Neutrophil (primary cell): ENCODE measurements around the gene BMP10.
A peak's percentile ranks its signal among the peaks of the same experiment; 100 is the strongest.

Experiments used
- H3K27ac ChIP-seq: fragments of 200-600 bp; sonication (generic); 2 replicates; pipeline ENCODE4 v1.5.1; 2016; ENCODE audit warnings: mild to moderate bottlenecking, moderate library complexity
- H3K27me3 ChIP-seq: fragments of 200-600 bp; sonication (generic); 2 replicates; pipeline ENCODE4 v1.6.0; 2016; ENCODE audit warnings: mild to moderate bottlenecking
- H3K36me3 ChIP-seq: fragments of 200-600 bp; sonication (generic); 2 replicates; pipeline ENCODE4 v1.5.1; 2017
- H3K4me1 ChIP-seq, 2 experiments: fragments of 200-600 bp in 1 of 2; sonication (generic) in 1 of 2; 1 replicate in 1 of 2; 2 replicates in 1 of 2; pipeline versions ENCODE4 v1.5.1 to v1.6.1; 2013 to 2016; ENCODE audit warnings: low read depth in 1 of 2, low read length in 1 of 2, mild to moderate bottlenecking in 1 of 2, moderate library complexity in 1 of 2; ENCODE audit not compliant: control insufficient read depth in 1 of 2, insufficient read depth in 1 of 2
- H3K4me3 ChIP-seq, 2 experiments: fragments of 200-600 bp in 1 of 2; sonication (generic) in 1 of 2; 1 replicate in 1 of 2; 2 replicates in 1 of 2; pipeline ENCODE4 v1.5.1; 2013 to 2016; ENCODE audit warnings: low read depth in 1 of 2, low read length in 1 of 2, mild to moderate bottlenecking in 1 of 2, moderate library complexity in 1 of 2
- H3K9me3 ChIP-seq: fragments of 200-600 bp; sonication (generic); 2 replicates; pipeline ENCODE4 v1.5.1; 2016
- TF ChIP-seq, protein P1 (sequence below): fragments of 200-600 bp; sonication (generic); IDR thresholded peaks from 2 replicates; pipeline ENCODE4 v1.5.1; 2016; ENCODE audit warnings: antibody characterized with exemption

The BMP10 gene

DNA sequence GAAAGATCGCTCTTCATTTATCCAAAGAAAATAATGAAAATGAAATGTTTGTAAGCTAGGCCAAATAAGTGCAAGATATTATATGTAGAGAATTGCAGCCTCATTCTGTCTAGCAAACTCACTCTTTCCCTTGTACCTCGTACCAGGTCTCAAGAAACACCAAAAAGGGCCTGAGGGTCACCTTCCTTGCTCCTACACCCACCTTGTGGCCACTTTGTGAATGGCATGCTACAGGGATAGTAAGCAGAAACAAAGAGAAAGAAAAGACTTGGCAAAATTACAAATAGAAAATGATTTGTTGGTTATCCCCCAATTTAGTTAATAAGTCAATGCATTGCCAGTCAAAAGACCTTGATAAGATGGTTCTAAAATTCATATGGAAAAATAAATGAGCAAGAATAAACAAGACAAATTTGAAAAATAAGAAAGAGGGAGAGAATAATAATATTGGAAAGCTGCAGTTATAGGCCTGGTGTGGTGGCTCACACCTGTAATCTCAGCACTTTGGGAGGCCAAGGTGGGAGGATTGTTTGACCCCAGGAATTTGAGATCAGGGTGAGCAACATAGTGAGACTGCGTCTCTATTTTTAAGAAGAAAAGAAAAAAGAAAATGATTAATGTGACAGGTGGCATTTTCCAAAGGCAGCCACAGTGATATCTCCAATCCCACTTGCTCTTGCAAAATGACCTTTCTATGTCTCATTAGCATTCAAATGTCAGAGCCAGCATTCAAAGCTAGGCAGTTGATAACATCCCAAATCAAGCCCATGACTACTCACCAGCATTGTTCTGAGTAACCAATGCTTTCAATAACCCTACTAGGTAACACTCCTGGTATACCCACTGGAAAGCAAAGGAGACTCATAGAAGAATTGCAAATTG, 38.8 kb upstream of the BMP10 start:
- H3K27ac ChIP-seq = peak overlapping the region; percentile 79

DNA sequence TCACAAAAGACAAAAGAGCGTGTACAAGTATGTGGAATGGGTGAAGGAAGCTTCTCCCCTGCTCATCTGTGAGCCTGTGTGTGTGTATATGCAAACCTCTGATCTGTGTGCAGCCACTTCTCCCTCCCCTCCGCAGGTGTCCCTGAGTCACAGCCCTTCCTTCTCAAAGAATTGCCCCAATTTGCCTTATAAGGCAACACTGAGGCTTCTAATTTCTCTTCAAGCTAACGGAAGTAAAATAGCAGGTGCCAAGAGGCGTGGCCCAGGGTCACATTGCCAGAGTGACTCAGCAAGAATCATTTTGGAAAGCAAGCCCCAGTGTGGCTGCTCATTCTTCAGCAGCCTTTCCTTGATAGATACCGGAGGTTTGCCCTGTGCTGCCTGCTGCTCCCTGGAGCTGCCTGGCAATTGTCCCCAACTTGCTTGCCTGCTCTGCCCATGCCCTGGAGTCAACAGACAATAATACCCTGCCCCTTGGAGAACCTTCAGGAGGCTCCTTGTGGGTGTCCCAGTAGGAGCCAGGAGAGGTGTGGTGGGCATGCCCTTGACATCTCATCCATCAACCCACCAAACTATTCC, 37.3 kb upstream of the BMP10 start:
- Histone ChIP-seq H3K4me1 (peaks cover 21 to 29% of the 10 kb centered on the region in 2 experiments), H3K27me3 (no peaks in the 10 kb centered on the region), H3K9me3 (no peaks in the 10 kb centered on the region), H3K27ac (peak overlapping the region; percentile 79), H3K36me3 (no peaks in the 10 kb centered on the region), H3K4me3 (peak overlapping the region; percentile 3 to 34)
- TF ChIP-seq, protein P1, sequence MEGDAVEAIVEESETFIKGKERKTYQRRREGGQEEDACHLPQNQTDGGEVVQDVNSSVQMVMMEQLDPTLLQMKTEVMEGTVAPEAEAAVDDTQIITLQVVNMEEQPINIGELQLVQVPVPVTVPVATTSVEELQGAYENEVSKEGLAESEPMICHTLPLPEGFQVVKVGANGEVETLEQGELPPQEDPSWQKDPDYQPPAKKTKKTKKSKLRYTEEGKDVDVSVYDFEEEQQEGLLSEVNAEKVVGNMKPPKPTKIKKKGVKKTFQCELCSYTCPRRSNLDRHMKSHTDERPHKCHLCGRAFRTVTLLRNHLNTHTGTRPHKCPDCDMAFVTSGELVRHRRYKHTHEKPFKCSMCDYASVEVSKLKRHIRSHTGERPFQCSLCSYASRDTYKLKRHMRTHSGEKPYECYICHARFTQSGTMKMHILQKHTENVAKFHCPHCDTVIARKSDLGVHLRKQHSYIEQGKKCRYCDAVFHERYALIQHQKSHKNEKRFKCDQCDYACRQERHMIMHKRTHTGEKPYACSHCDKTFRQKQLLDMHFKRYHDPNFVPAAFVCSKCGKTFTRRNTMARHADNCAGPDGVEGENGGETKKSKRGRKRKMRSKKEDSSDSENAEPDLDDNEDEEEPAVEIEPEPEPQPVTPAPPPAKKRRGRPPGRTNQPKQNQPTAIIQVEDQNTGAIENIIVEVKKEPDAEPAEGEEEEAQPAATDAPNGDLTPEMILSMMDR = no peak

More for the DNA sequence above, 38.8 kb upstream of the BMP10 start:
- no peaks in the 10 kb centered on the region for H3K36me3 ChIP-seq
- H3K4me3 ChIP-seq = no peak overlapping the region
- TF ChIP-seq, protein P1 = peak; percentile 89
- no peaks in the 10 kb centered on the region for H3K9me3 ChIP-seq
- H3K4me1 ChIP-seq = peaks cover 21 to 29% of the 10 kb centered on the region in 2 experiments
- H3K27me3 ChIP-seq = no peaks in the 10 kb centered on the region

DNA sequence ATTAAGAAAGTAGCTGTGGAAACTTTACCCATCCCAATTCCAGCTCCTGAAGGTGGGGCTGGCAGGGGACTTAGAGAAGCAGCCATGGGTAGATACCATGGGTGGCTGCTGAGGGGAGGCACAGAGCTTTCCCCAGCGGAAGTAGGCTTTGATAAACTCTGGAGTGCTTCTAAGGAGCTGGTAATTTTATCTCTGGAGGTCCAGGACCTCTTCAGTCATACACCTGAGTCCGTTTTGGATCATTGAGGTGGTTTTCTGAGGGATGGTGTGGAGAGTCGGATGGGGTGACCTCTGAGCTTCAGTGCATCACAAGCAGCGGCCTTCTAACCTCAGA, 36.7 kb upstream of the BMP10 start:
- Histone ChIP-seq H3K4me3 (peak overlapping the region; percentile 3 to 34), H3K9me3 (no peaks in the 10 kb centered on the region), H3K27ac (peak overlapping the region; percentile 79), H3K36me3 (no peaks in the 10 kb centered on the region), H3K27me3 (no peaks in the 10 kb centered on the region), H3K4me1 (peaks cover 21 to 29% of the 10 kb centered on the region in 2 experiments)
- TF ChIP-seq, protein P1 = no peak

DNA sequence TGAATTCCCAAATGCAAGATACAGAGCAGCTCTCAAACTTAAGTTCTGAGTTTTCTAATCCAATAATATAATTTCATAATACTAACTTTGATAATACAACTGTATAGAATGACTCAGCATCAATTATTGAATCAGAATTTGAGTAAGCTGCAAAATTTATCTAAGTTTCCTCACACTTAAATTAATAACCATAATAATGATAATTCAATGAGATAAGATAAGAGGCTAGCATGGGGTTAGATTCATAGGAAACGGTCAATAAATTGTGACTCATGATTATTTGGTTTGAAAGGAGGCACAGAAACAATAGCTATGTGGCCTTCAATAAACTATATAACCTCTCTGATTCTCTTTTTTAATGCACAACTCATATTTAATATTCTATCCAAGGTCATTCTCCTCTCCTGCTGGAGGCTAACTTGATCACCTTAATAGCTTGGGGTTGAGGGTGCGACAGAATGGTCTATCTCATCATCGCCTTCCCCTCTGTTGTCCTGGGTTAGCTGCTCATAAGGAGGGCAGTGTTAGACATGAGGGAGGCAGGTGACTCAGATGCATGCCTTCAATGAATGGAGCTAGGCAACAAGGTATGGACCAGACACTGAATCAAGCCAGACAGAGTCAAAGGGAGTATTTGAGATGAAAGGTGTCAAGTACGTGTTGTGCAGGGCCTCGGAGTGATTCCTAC, 36.2 kb upstream of the BMP10 start:
- H3K4me3 ChIP-seq = no peak overlapping the region
- H3K9me3 ChIP-seq = no peaks in the 10 kb centered on the region
- no peaks in the 10 kb centered on the region for H3K36me3 ChIP-seq
- H3K4me1 ChIP-seq = peaks cover 21 to 29% of the 10 kb centered on the region in 2 experiments
- H3K27me3 ChIP-seq = no peaks in the 10 kb centered on the region
- TF ChIP-seq, protein P1 = no peak
- peak overlapping the region; percentile 79 for H3K27ac ChIP-seq

DNA sequence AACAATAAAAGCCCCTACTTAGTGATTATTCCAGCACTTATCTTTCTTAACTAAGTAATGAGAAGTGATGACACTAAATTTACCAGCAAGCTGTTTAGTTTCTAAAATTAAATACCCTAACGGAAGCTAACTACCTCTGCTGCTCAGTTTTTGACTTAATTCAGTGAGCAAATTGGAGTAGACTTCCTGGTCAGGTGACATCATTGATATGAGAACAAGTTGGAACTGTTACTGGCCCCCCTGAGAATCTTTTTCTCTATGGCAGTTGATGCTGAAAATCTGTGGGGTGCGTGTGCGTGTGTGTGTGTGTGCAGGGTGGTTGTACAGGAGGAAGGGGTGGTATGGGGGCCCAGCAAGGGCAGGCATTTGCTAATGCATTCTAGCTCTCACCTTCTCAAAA, 35.5 kb upstream of the BMP10 start:
- TF ChIP-seq, protein P1 = no peak
- Histone ChIP-seq H3K27me3 (no peaks in the 10 kb centered on the region), H3K36me3 (no peaks in the 10 kb centered on the region), H3K9me3 (no peaks in the 10 kb centered on the region), H3K4me3 (no peak overlapping the region), H3K4me1 (peaks cover 21 to 29% of the 10 kb centered on the region in 2 experiments), H3K27ac (no peak overlapping the region)
